Keratinocyte (primary cell): ENCODE data around the gene RERE. TPM values are rescaled to one million over a fixed set of nuclear protein-coding genes. Genes with fewer than 3 reads are reported as not detected.

Source experiments
- DNase-seq: peaks from one replicate; pipeline ENCODE4 v3.0.0-alpha.2; 2011; ENCODE audit warnings: low read depth, missing footprints, low spot score
- FAIRE-seq: peaks from 2 replicates; lab custom pipeline; 2011; peaks lifted over from hg19 to GRCh38; lab: Jason Lieb, UNC
- H2AFZ ChIP-seq: 2 replicates; pipeline ENCODE4 v1.6.0; 2012; ENCODE audit warnings: low read length, control low read depth, inconsistent platforms; ENCODE audit not compliant: control insufficient read depth
- H3K27ac ChIP-seq: 2 replicates; pipeline ENCODE4 v1.5.1; 2011; ENCODE audit warnings: low read length; ENCODE audit not compliant: control insufficient read depth, insufficient read depth
- H3K27me3 ChIP-seq: 3 replicates; pipeline ENCODE4 v1.6.0; 2011; ENCODE audit warnings: low read length; ENCODE audit not compliant: control insufficient read depth, insufficient read depth; ENCODE audit errors: extremely low read depth
- H3K36me3 ChIP-seq, 2 experiments: 2 replicates in 1 of 2; 3 replicates in 1 of 2; pipeline ENCODE4 v1.5.1; 2011; ENCODE audit warnings: low read length in 2 of 2, mild to moderate bottlenecking in 1 of 2; ENCODE audit not compliant: control insufficient read depth in 2 of 2, insufficient read depth in 2 of 2; ENCODE audit errors: extremely low read depth in 1 of 2
- H3K4me1 ChIP-seq: 3 replicates; pipeline ENCODE4 v1.5.1; 2011; ENCODE audit warnings: low read length; ENCODE audit not compliant: control insufficient read depth, insufficient read depth; ENCODE audit errors: extremely low read depth
- H3K4me2 ChIP-seq: 3 replicates; pipeline ENCODE4 v1.6.0; 2011; ENCODE audit warnings: low read depth, low read length; ENCODE audit not compliant: control insufficient read depth, insufficient read depth; ENCODE audit errors: extremely low read depth
- H3K4me3 ChIP-seq, 3 experiments: fragments of 200-600 bp in 1 of 3; sonication (generic) in 1 of 3; 2 replicates in 2 of 3; 3 replicates in 1 of 3; pipeline ENCODE4 v1.5.1; 2011 to 2016; ENCODE audit warnings: low read length in 3 of 3, mild to moderate bottlenecking in 3 of 3, control low read depth in 2 of 3, inconsistent platforms in 1 of 3, low read depth in 1 of 3, mixed read lengths in 1 of 3, mixed run types in 1 of 3, moderate library complexity in 1 of 3; ENCODE audit not compliant: control insufficient read depth in 2 of 3, insufficient read depth in 2 of 3; ENCODE audit errors: extremely low read depth in 1 of 3
- H3K79me2 ChIP-seq: 2 replicates; pipeline ENCODE4 v1.6.0; 2012; ENCODE audit warnings: low read length; ENCODE audit not compliant: control insufficient read depth, insufficient read depth
- H3K9ac ChIP-seq: 3 replicates; pipeline ENCODE4 v1.6.0; 2011; ENCODE audit warnings: low read length; ENCODE audit not compliant: control insufficient read depth, insufficient read depth; ENCODE audit errors: extremely low read depth
- H3K9me1 ChIP-seq: 3 replicates; pipeline ENCODE4 v1.6.0; 2011; ENCODE audit warnings: low read length; ENCODE audit not compliant: control insufficient read depth, insufficient read depth; ENCODE audit errors: extremely low read depth
- H3K9me3 ChIP-seq: 2 replicates; pipeline ENCODE4 v1.5.1; 2012; ENCODE audit warnings: low read depth, low read length; ENCODE audit not compliant: control insufficient read depth
- H4K20me1 ChIP-seq: 3 replicates; pipeline ENCODE4 v1.6.0; 2011; ENCODE audit warnings: low read length; ENCODE audit not compliant: control insufficient read depth, insufficient read depth; ENCODE audit errors: extremely low read depth
- EZH2 ChIP-seq: IDR thresholded peaks from one replicate; pipeline ENCODE4 v1.6.1; 2012; ENCODE audit warnings: inconsistent platforms, mild to moderate bottlenecking, low read length, moderate library complexity
- dilution Hi-C: fragments of 300-500 bp; cut with MboI; formaldehyde crosslinking; loops from one replicate; pipeline ENCODE4 v1.7.0; 2020; ENCODE audit warnings: low sequenced_read_pairs; ENCODE audit not compliant: extremely low pct_ligation_motif_present
- polyA plus RNA-seq, 5 experiments: library from polyadenylated mRNA; depleted of rRNA in 3 of 5; stranded (reverse) in 3 of 5; stranded (forward) in 1 of 5; unstranded in 1 of 5; fragments of >200 nt; gene quantifications; 1 replicate in 1 of 5; 2 replicates in 3 of 5; 3 replicates in 1 of 5; pipeline versions ENCODE4 v1.2.1 to v1.2.3, GENCODE V29; 2011 to 2012; ENCODE audit warnings: missing spikeins in 2 of 5, low read depth in 1 of 5, low replicate concordance in 1 of 5
- TF ChIP-seq, protein P1 (sequence below), 3 experiments: IDR thresholded peaks in 1 of 3; conservative IDR thresholded peaks in 1 of 3; optimal IDR thresholded peaks in 1 of 3; 2 replicates in 2 of 3; 3 replicates in 1 of 3; pipeline versions ENCODE3 to v1.5.1; 2011; ENCODE audit warnings: low read length in 3 of 3, mild to moderate bottlenecking in 3 of 3, moderate library complexity in 2 of 3, control low read depth in 1 of 3, inconsistent platforms in 1 of 3; ENCODE audit not compliant: insufficient read depth in 2 of 3; ENCODE audit errors: extremely low read depth in 1 of 3

RERE gene
- polyA plus RNA-seq, 1 donor (not counting 4 experiments of a cell fraction or from before 2014, with no cell fraction given), result 3.8 TPM

DNA sequence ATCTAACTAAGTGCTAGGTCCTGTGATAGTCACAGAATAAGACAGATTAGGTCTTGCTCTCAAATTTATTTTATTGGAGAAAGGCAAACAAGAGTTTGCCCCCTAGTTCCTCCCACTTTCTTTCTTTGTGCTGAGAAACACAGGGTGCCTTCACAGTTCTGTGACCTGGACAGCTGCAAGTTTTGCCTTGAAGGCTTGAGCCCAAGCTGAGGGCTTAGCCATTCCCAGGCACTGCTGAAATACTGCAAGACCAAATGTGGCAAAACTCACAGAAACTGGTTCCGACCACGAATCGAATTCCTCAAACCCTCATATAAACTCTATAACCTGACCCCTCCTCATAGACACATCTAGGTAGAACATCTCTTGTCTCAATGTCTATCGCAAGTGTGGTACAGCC is 227.9 kb downstream of the RERE start:
- no peak overlapping the region for H2AFZ ChIP-seq
- no peaks in the 10 kb centered on the region for H3K9me1 ChIP-seq
- FAIRE-seq (no peak), DNase-seq (no peak)
- H3K4me1 ChIP-seq, result peaks cover 17% of the 10 kb centered on the region
- H3K4me2 ChIP-seq, result no peak overlapping the region
- no peaks in the 10 kb centered on the region for H3K9me3 ChIP-seq
- H3K9ac ChIP-seq, result no peak overlapping the region
- no peak overlapping the region for H3K27ac ChIP-seq
- no peaks in the 10 kb centered on the region for H4K20me1 ChIP-seq
- no peaks in the 10 kb centered on the region for H3K27me3 ChIP-seq
- H3K36me3 ChIP-seq, result no peaks in the 10 kb centered on the region
- H3K4me3 ChIP-seq, result no peak overlapping the region
- dilution Hi-C loops, result no loop called here
- no peaks in the 10 kb centered on the region for H3K79me2 ChIP-seq
- TF ChIP-seq EZH2, result no peak
- TF ChIP-seq, protein P1, sequence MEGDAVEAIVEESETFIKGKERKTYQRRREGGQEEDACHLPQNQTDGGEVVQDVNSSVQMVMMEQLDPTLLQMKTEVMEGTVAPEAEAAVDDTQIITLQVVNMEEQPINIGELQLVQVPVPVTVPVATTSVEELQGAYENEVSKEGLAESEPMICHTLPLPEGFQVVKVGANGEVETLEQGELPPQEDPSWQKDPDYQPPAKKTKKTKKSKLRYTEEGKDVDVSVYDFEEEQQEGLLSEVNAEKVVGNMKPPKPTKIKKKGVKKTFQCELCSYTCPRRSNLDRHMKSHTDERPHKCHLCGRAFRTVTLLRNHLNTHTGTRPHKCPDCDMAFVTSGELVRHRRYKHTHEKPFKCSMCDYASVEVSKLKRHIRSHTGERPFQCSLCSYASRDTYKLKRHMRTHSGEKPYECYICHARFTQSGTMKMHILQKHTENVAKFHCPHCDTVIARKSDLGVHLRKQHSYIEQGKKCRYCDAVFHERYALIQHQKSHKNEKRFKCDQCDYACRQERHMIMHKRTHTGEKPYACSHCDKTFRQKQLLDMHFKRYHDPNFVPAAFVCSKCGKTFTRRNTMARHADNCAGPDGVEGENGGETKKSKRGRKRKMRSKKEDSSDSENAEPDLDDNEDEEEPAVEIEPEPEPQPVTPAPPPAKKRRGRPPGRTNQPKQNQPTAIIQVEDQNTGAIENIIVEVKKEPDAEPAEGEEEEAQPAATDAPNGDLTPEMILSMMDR (optimal IDR thresholded peaks at IDR 0.05 in 1 of 3, IDR thresholded peaks at IDR 0.05 in 1 of 3, conservative IDR thresholded peaks at IDR 0.05 in 1 of 3; ENCODE audit: extremely low read depth in 1 of 3, insufficient read depth in 2 of 3, low read length in 3 of 3), result no peak

DNA sequence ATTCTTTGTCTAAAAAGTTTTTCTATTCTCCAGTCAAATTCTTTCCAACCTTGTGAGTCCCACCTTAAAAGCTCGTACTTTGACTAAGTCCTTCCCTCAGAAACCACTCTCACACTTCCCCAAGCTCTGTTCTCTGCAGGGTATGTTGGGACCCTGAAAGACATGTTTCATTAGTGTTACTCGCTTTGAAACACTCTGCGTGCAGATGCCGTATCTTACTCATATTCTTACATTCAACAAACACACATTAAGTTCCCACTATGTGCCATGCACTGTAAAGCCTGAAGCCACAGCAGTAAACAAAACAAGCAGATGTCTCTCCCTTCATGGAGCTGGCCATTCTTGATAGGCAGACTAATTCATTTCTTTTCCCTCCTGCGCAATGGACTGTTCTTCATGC is 229.7 kb downstream of the RERE start:
- DNase-seq (no peak), FAIRE-seq (no peak)
- Histone ChIP-seq H3K4me1 (peaks cover 17% of the 10 kb centered on the region), H3K36me3 (peaks cover 0 to 3% of the 10 kb centered on the region in 2 experiments), H3K27me3 (no peaks in the 10 kb centered on the region), H3K9ac (no peak overlapping the region), H3K9me1 (no peaks in the 10 kb centered on the region), H3K27ac (no peak overlapping the region), H4K20me1 (no peaks in the 10 kb centered on the region), H3K9me3 (no peaks in the 10 kb centered on the region), H3K4me3 (no peak overlapping the region), H3K4me2 (no peak overlapping the region), H3K79me2 (no peaks in the 10 kb centered on the region), H2AFZ (no peak overlapping the region)
- dilution Hi-C loops, result no loop called here
- TF ChIP-seq EZH2, result no peak
- TF ChIP-seq, protein P1 (optimal IDR thresholded peaks at IDR 0.05 in 1 of 3, IDR thresholded peaks at IDR 0.05 in 1 of 3, conservative IDR thresholded peaks at IDR 0.05 in 1 of 3; ENCODE audit: extremely low read depth in 1 of 3, insufficient read depth in 2 of 3, low read length in 3 of 3), result no peak
